Measurements from ENCODE around the gene SERP2. TPM values are rescaled to one million over a fixed set of nuclear protein-coding genes. Genes with fewer than 3 reads are reported as not detected.

The SERP2 gene
- total and polyA plus RNA-seq, 8 donors = 1.0 to 255 (median 9.3) TPM; not detected in 1

- intact Hi-C loops (cut with DNase I; ENCODE audit: low total_unique reads) = no loop called here
- 94 to 97% (median 96%) methylated on average over 1 of the region's 1 CpG for WGBS, 5 donors
Observed at GRCh38 chr13:44384778-44385177, 11.2 kb downstream of the SERP2 start.

GRCh38 chr13:44385401-44385800 is 11.8 kb downstream of the SERP2 start:
- TF ChIP-seq POLR2A (IDR thresholded peaks at IDR 0.05) = no peak
- TF ChIP-seq CTCF (IDR thresholded peaks at IDR 0.05) = no peak
- TF ChIP-seq EP300 (IDR thresholded peaks at IDR 0.05) = no peak
- TF ChIP-seq POLR2AphosphoS5 (IDR thresholded peaks at IDR 0.05) = no peak
- WGBS, 5 donors = 97 to 100% (median 100%) methylated on average over 3 of the region's 3 CpGs
- H3K27ac ChIP-seq = no peak overlapping the region
- no peaks in the 10 kb centered on the region for H3K27me3 ChIP-seq
- DNase-seq = no peak
- no peaks in the 10 kb centered on the region for H3K9me3 ChIP-seq
- H3K4me3 ChIP-seq = no peak overlapping the region
- intact Hi-C loops (cut with DNase I; ENCODE audit: low total_unique reads) = no loop called here
- H3K36me3 ChIP-seq = peaks cover 0 to 12% (median 0%) of the 10 kb centered on the region in 4 donors
- H3K4me1 ChIP-seq = peaks cover 0 to 5% (median 2%) of the 10 kb centered on the region in 4 donors

More at GRCh38 chr13:44384778-44385177, 11.2 kb downstream of the SERP2 start:
- DNase-seq = no peak
- Histone ChIP-seq H3K27ac (no peak overlapping the region), H3K4me3 (no peak overlapping the region), H3K9me3 (no peaks in the 10 kb centered on the region), H3K36me3 (peaks cover 0 to 13% (median 4%) of the 10 kb centered on the region in 4 donors), H3K4me1 (peaks cover 0 to 10% (median 4%) of the 10 kb centered on the region in 4 donors), H3K27me3 (no peaks in the 10 kb centered on the region)
- no peak for TF ChIP-seq POLR2A (IDR thresholded peaks at IDR 0.05)
- TF ChIP-seq CTCF (IDR thresholded peaks at IDR 0.05) = no peak
- TF ChIP-seq EP300 (IDR thresholded peaks at IDR 0.05) = no peak
- no peak for TF ChIP-seq POLR2AphosphoS5 (IDR thresholded peaks at IDR 0.05)

GRCh38 chr13:44385847-44386246 is 12.2 kb downstream of the SERP2 start:
- no peaks in the 10 kb centered on the region for H3K27me3 ChIP-seq
- intact Hi-C loops (cut with DNase I; ENCODE audit: low total_unique reads) = no loop called here
- peaks cover 0 to 4% (median under 1%) of the 10 kb centered on the region in 4 donors for H3K4me1 ChIP-seq
- DNase-seq = no peak
- H3K27ac ChIP-seq = no peak overlapping the region
- peaks cover 0 to 12% (median 0%) of the 10 kb centered on the region in 4 donors for H3K36me3 ChIP-seq
- no peaks in the 10 kb centered on the region for H3K9me3 ChIP-seq
- H3K4me3 ChIP-seq = no peak overlapping the region
- TF ChIP-seq EP300 (IDR thresholded peaks at IDR 0.05) (no peak), CTCF (IDR thresholded peaks at IDR 0.05) (no peak), POLR2AphosphoS5 (IDR thresholded peaks at IDR 0.05) (no peak), POLR2A (IDR thresholded peaks at IDR 0.05) (no peak)
- WGBS, 5 donors = 84 to 89% (median 86%) methylated on average over 6 of the region's 6 CpGs

- H3K9me3 ChIP-seq = no peaks in the 10 kb centered on the region
- no peak overlapping the region for H3K27ac ChIP-seq
- H3K4me3 ChIP-seq = no peak overlapping the region
- peaks cover 0 to 4% (median 0%) of the 10 kb centered on the region in 4 donors for H3K4me1 ChIP-seq
- intact Hi-C loops (cut with DNase I; ENCODE audit: low total_unique reads) = no loop called here
- no peak for DNase-seq
- WGBS, 5 donors = 74 to 79% (median 77%) methylated on average over 7 of the region's 7 CpGs
- TF ChIP-seq EP300 (IDR thresholded peaks at IDR 0.05) = no peak
- no peak for TF ChIP-seq POLR2A (IDR thresholded peaks at IDR 0.05)
- no peak for TF ChIP-seq POLR2AphosphoS5 (IDR thresholded peaks at IDR 0.05)
- no peak for TF ChIP-seq CTCF (IDR thresholded peaks at IDR 0.05)
- H3K27me3 ChIP-seq = no peaks in the 10 kb centered on the region
- H3K36me3 ChIP-seq = peaks cover 0 to 17% (median 0%) of the 10 kb centered on the region in 4 donors
Observed at GRCh38 chr13:44386913-44387556, 13.4 kb downstream of the SERP2 start.
